EL (cell line): Measurements from ENCODE around the gene ZNF827.
"Not testable (repeated sequence)": the region's sequence is repeated elsewhere in the genome, so short reads cannot be mapped to it uniquely, and the experiment has no call there.

ENCODE experiments used
- DNase-seq: peaks from one replicate; pipeline ENCODE4 v3.0.0-alpha.2; 2016

The ZNF827 gene

DNA sequence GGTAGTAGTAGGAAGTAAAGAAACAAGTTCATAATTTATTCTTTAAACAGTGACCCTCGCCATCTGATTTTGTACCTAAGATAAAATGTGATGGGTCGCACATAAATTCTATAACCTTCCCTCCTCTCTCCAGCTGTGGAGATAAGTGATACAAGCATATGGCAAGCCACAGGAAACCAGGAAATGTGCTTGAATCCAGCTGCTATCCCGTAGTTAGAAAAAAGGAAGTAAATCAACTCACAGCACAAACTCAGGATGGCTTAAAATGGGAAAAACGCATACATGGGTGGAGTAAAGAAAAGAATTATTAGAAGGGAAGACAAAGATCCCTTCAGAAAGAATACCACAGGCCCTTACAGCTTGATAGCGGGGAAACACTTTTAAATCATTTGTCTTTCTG is 78.2 kb downstream of the ZNF827 start:
- no peak for DNase-seq

DNA sequence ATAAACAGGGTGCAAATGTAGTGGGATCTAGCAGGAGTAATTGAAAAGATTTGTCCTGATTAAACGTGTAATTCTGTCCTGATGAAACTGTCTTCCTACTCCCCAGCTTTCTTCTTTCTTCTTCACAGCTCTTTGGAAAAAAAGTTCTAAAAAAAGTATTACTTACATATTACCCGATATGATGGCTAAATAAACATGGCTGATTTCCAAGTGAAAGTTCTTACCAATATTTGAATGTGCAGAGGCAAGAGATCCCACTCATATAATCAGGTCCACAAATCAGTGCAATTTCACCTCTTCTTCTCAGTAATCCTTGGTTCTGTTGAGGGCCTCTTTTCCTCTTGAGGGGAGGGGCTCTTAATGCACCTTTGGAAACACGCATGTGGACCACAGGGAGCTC is 78.7 kb downstream of the ZNF827 start:
- DNase-seq, result no peak

- DNase-seq, result no peak
Observed at GRCh38 chr4:145859426-145859825, 79.2 kb downstream of the ZNF827 start.

- no peak for DNase-seq
Observed at GRCh38 chr4:145852256-145852839, 86.3 kb downstream of the ZNF827 start.

DNA sequence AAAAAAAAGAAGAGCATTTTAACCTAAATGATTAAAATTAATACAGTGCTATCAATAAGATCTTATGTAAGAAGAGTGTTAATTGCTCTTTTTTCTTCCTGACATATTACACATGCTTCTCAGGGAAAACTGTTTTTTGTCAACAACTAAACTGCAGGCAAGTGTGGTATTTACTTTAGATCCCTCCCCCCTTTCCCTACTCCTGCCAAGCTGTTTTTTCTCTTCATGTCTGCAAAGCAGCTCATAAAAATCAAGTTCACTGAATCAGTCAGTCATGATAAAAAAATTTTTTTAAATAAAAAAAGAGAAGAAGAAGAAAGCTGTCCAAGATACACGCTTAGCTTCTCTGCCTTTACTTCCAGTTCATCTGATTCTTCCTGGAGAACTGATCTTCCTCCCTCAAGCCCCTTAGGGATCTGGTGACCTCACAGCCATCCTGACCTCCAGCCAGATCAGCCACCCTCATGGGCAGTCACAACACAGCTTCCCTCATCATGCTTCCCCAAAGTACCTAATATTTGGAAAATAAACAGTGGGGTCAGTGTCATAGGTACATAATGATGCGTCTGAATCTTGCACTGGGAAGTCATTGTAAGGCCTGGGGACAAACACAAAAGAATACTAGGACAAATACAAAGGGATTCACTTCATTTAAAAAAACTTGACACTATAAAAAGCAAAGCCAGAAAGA is 87.0 kb downstream of the ZNF827 start:
- DNase-seq, result no peak

DNA sequence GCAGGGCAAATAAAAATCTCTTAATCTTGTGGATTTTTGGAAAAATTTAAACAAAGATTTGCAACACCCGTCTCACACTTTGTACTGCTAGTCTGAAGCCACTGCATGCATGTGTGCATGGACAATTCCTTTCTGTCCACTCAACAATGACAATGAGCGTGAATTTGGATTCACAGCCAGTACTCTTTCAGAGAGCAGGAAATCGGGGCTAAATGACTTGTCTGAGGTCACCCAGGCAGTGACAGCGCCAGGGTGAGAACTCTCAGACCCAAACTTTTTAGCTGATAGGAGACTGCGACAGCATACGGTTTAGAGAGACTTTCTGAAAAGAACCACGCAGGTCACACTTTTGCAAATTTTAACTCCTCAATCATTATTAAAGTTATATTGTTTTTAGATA is 90.9 kb downstream of the ZNF827 start:
- no peak for DNase-seq

GRCh38 chr4:145845118-145845517 is 93.5 kb downstream of the ZNF827 start:
- DNase-seq, result no peak

DNA sequence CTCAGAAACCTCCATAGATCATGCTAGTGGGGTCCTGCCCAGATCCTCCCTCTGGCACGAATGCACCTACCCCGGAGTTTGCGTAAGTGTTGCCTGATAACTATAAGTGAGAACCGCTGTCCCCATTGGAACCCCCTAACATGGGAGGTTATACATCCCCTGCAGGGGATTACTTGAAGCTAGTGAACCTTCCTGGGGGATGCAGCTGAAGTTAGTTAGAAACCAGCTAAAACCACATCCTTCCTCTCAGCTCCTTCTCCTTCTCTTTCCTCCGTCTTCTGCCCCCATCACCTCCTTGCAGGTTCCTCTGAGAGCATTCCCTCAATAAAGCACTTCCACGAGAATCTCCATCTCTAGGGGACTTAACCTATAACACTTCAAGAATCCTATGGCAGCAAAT is 95.0 kb downstream of the ZNF827 start:
- DNase-seq, result no peak

DNA sequence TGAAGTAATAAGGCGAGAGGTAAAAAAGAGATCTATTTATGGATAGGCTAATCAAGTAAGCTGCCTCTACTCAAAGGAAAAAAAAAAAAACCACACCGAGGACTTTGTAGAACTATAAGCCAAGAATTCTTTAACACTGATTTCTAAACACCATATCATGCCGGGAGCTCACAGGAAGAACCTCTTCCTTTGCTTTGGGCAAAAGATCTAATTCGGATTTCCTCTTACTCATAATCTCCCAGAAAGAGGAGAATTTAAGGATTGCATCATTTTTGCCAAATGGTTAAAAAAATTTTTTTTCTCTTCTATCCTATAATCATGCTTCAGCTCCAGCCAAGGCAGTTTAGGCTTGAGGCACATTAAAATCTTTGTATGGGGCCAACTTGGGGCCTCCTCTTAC is 95.5 kb downstream of the ZNF827 start:
- DNase-seq, result peak; percentile 81

DNA sequence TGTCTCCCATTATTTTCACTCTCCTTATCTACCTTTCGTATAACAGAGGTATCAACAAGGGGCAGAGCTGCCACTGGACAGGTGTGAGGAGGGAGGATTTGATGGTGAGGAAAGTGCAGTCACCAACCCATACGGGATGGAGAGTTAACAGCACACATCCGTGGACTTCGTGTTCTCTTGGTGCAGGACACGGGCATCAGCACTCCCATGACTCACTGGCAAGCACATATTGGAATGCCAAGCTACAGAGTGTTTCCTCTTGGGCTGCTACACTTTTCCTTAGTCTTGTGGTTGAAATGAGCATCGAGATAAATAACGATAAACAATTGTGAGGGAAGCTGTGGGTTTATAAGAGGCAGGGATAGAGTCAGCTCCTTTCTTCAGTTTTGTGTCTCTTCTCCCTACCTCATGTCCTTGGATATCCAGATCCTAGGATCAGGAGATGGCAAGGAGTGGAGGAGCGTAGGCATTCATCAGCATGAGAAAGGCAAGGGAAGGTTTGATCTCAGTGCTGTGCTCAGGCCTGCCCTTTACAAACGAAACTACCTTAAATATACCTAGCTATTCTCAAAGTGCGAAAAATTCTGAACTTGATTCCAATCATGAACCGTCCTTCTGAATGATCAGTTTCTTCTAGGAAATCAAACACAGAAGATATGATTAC is 96.3 kb downstream of the ZNF827 start:
- peak; percentile 64 for DNase-seq

DNA sequence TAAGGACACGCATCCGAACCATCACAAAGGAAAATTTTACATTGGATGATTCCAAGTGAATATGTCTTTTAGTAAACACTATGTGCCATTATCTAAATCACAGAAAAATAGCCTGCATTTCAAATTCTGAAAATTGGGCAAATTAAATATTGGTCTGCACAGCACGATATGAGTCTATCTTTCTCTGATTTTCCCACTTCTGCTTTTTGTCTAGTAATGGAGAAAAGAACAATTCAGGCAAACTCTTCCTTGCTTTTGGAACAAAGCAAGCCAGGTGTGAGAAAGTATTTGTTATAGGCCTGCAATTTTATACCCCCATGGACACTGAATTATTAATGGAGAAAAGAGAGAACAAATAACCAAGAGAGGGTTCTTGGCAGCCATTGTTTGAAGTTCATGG is 97.8 kb downstream of the ZNF827 start:
- no peak for DNase-seq

DNA sequence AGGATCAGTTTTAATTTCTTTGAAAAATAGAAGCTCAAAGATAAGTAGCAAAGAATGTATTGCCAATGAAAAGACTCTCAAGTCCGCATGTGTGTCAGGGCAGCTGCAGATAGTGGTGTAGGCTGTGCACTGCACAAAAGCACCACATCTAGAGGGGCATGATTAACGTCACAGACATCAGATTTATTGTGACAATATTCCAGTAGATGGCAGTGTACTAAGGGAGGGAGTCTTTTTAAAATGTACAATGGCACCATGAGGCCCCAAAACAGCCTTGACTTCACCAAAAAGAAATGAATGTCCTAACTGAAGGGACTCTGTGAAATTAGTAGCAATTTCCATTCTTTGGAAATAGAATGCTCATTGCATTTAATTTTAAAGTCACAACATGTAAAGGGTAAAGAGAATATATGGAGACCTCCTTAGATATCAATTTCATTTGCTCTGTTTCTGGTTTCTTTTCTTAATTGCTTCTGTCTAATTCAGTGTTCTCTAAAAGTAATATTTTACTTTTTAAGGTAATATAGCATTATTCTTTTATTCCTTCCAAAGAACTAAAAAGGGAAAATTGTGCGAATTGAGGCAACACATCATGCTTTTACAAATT is 98.4 kb downstream of the ZNF827 start:
- DNase-seq, result peak; percentile 41

GRCh38 chr4:145839151-145839550 is 99.5 kb downstream of the ZNF827 start:
- DNase-seq, result no peak

DNA sequence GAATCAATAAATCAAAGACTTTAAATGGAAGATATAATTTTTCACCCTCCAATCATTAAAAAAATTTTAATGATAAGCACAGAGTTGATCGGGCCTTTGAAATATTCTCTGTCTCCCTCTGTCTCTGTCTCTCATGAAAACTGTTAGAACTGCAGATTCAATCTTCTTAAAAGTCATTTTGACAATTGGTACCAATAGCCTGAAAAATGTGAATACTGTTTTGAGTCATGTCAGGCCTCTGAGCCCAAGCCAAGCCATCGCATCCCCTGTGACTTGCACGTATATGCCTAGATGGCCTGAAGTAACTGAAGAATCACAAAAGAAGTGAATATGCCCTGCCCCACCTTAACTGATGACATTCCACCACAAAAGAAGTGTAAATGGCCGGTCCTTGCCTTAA is 106.2 kb downstream of the ZNF827 start:
- not testable (repeated sequence) for DNase-seq

DNA sequence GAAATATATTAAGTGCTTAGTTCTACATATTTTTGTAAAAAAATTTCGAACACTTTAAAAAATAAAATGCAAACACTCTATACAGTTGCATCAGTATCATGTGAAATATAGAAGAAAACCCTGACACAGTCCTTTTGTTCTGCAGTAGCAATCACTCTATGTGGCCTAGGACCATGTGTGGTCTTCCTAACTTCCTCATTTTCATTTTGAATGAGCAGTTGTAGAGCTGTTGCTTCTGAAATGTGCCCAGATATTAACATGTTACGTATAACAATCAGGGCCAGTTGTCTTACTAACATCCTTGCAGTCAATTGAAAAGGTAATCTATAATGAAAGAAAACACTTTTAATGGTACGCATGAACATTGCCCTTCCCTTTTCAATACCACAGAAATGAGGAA is 107.9 kb downstream of the ZNF827 start:
- DNase-seq, result no peak

- no peak for DNase-seq
Observed at GRCh38 chr4:145829629-145830395, 108.8 kb downstream of the ZNF827 start.

DNA sequence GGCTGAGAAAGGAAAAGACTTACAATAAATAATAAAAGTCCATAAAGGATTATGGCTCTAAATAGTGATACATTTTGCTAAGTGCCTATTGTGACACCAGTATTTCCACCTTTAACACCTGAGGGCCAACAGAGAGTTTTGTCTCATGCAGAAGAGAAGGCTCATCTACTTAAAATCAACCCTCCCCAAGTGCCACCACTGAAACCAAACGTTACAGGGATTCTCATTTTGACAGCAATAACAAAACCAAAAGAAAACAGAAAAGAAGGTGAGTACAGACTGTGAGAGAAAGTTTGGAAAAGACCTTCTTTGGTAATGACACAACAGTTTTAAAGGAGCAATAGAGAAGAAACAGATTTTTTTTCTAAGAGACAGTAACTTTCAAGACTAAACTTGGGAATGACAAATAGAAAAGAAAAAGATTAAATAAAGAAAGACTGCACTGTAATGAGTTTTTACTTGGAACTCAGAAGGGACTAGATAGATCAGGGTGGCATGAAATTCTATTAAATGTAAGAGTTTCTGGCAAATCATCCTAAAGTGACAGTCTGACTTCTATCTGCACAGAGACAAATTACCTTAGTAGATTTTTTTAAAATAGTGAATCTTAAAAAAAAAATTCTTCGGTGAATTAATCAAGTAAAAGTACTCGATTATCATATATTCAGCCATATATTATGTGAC is 109.7 kb downstream of the ZNF827 start:
- no peak for DNase-seq

DNA sequence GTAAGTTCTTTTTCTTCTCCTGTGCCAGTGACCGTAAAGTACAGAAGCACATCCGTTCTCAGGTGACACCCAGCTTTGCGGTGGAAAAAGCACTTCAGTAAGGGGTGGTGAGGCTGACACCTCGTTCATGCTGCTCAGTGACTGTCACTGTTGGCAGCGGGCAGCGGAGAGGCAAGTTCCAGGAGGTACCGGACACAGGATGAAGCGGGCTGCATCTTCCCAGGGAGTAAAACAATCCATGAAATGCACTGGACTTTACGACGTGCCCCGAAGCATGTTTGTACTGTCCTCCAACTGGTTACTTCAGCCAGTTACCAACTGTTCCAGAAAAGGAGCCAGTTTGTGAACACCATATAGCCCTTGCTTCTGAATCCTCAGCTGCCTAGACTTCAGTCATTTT is 110.7 kb downstream of the ZNF827 start:
- no peak for DNase-seq

GRCh38 chr4:145825255-145825654 is 113.4 kb downstream of the ZNF827 start:
- no peak for DNase-seq

GRCh38 chr4:145824463-145824862 is 114.2 kb downstream of the ZNF827 start:
- no peak for DNase-seq

DNA sequence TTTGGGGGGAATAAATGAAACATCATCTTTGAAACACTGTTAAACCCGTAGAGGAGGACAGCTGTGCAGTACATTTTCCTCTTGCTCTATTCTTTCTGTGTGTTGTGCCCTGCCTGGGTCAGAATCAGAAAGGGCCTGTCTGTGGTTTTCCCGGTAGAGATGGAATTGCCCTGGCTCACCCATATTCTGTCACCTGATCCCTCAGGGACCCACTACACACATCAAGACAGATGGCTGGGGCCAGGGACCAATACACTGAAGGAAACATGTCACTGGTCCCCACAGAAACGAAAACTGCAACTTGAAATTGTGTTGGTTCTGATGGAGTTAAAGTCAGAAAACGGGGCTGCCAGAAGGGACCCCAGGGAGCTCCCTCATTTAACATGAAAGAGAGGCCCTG is 114.9 kb downstream of the ZNF827 start:
- DNase-seq, result no peak

GRCh38 chr4:145822581-145822980 is 116.0 kb downstream of the ZNF827 start:
- no peak for DNase-seq

DNA sequence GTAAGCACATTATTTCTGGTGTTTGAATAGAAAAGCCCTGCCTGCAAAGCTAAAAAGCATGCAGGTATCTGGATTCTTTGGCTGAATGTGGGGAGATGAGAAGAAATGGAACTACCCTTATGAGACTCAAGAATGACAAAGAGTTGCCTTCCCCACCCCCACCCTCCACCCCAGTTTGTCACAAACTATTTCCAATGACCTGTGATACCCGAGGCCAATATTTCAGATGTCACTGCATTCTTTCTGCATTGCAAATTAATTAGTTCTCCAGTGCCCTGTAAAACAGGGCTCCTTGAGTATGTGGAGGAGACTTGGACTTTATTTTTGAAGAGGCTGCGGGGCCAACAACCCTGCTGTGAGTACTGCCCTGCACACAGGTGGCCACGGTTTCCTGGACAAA is 116.4 kb downstream of the ZNF827 start:
- DNase-seq, result peak; percentile 24
